GM21723 (cell line): Measurements from ENCODE around the gene F2RL1.
"Not testable (repeated sequence)": the region's sequence is repeated elsewhere in the genome, so short reads cannot be mapped to it uniquely, and the experiment has no call there.

Source experiments
- ATAC-seq: cut with Tn5 transposase; IDR thresholded peaks from one replicate; pipeline ENCODE4 v1.9.1; 2021; ENCODE audit warnings: mild to moderate bottlenecking, moderate library complexity; ENCODE audit not compliant: unreplicated experiment

F2RL1 gene

GRCh38 chr5:76849419-76850291 is 30.8 kb downstream of the F2RL1 start, which contains the start of gene S100Z:
Gene S100Z, plus strand, starts transcription at chr5:76850014. Its CDS starts 25,346 bp downstream, at chr5:76875360.
- no peak for ATAC-seq

GRCh38 chr5:76850543-76851145 is 31.8 kb downstream of the F2RL1 start:
- ATAC-seq, result no peak

DNA sequence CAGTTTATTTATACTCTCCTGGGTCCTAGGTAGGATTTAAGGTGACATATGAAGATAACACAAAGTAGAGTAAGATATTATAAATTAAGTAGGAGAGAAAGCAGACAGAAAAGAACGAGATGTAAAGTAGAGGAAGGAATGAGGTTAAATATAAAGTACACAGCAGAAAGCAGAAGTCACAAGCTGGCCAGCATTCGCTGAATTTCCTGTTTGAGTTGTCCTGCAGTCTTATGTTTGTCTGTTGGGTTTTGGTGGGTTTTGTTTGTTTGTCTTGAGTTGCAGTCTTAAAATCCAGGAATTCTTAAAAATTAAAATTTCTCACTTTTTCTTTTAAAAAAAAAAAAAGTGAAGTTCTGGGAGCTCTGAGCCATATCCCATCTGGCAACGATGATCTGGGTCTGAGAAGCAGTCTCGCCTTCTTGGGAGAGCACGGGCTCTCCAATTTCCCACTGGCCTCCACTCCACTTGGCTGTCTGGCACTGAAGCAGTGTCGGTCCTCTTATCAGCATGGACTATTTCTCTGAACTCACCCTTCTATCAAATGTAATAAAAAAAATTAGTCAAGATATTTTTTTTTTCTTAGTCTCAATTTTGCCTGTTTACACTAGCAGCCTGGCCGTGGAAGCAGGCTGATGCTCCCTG is 33.0 kb downstream of the F2RL1 start:
- no peak for ATAC-seq

- ATAC-seq, result no peak
Measured at GRCh38 chr5:76852772-76853171, 33.9 kb downstream of the F2RL1 start.

DNA sequence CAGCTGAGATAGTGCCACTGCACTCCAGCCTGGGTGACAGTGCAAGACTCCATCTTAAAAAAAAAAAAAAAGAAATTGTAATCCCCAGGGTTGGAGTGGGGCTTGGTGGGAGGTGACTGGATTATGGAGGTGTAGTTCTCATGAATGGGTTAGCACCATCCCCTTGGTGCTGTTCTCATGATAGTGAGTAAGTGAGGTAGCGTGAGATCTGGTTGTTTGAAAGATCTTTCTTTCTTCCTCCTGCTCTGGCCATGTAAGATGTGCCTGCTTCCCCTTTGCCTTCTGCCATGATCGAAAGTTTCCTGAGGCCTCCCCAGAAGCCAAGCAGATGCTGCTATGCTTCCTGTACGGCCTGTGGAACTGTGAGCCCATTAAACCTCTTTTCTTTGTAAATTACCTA is 34.9 kb downstream of the F2RL1 start:
- ATAC-seq, result not testable (repeated sequence)

DNA sequence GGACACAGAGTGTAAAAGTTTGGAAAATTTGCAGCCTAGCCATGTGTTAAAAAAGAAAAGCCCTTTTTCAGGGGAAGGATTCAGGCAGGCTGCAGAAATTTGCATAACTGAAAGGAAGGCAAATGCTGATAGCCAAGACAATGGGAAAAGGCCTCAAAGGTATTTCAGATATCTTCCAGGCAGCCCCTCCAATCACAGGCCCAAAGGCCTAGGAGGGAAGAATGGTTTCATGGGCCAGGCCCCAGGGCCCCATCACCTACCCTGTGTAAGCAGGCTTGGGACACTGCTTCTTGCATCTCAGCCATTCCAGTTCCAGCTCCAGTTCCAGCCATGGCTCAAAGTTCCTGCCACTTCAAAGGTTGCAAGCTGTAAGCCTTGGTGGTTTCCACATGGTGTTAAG is 35.8 kb downstream of the F2RL1 start:
- ATAC-seq, result no peak

DNA sequence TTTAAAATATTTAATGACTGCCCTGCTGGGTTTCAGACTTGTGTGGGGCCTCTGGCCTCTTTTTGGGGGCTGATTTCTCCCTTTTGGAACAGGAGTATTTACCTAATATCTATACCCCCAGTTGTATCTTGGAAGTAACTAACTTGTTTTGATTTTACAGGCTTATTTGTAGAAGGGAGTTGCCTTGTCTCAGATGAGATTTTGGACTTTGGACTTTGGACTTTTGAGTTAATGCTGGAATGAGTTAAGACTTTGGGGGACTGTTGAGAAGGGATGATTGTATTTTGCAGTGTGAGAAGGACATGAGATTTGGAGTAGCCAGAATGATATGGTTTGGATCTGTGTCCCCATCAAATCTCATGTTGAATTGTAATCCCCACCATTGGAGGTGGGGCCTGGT is 36.7 kb downstream of the F2RL1 start:
- ATAC-seq, result not testable (repeated sequence)

DNA sequence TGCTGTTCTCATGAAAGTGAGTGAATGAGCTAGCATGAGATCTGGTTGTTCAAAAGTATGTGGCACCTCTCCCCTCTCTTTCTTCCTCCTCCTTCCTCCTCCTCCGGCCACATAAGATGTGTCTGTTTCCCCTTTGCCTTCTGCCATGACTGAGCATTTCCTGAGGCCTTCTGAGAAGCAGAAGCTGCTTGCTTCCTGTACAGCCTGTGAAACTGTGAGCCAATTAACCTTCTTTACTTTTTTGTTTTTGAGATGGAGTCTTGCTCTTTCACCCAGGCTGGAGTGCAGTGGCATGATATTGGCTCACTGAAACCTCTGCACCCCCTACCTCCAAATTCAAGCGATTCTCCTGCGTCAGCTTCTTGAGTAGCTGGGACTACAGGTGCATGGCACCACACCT is 37.1 kb downstream of the F2RL1 start:
- ATAC-seq, result no peak

- ATAC-seq, result not testable (repeated sequence)
Measured at GRCh38 chr5:76856800-76857199, 38.0 kb downstream of the F2RL1 start.

GRCh38 chr5:76859591-76860247 is 40.9 kb downstream of the F2RL1 start:
- no peak for ATAC-seq

DNA sequence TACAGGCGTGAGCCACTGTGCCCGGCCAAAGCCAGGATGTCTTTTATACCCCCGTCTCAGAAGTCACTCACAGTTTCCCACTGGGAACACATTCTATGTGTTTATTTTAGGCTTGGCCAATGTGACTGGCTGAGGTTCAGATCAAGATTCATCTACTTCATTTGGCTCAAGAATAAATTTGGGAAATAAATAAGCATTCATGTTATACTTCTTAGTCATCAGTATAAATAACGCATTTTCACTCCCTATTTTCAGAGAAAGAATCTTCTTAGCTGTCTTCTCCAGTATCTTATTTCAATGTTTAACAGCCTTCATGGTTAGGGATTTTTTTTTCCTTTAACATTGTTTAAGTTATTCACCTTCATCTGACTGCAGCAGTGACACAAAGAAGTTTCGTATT is 42.8 kb downstream of the F2RL1 start:
- no peak for ATAC-seq

DNA sequence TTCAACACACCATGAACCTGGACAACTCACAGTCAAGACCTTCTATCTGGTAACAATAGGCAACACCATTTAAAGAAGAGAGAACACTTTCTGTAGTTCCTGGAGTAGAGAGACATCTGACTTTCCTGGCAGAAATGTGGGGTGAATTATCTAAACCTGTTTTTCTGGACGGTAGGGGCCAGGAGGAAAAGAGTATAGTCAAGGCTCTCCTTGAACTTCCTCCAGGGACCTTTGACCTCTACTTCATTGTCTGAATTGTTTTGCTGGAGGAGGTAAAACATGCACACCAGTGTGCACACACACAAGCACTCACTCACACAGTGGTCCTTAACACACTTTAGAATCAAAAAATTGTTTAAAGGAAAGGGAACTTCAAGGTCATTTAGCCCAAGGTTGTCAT is 44.2 kb downstream of the F2RL1 start:
- no peak for ATAC-seq

- no peak for ATAC-seq
Measured at GRCh38 chr5:76866503-76866902, 47.7 kb downstream of the F2RL1 start.

DNA sequence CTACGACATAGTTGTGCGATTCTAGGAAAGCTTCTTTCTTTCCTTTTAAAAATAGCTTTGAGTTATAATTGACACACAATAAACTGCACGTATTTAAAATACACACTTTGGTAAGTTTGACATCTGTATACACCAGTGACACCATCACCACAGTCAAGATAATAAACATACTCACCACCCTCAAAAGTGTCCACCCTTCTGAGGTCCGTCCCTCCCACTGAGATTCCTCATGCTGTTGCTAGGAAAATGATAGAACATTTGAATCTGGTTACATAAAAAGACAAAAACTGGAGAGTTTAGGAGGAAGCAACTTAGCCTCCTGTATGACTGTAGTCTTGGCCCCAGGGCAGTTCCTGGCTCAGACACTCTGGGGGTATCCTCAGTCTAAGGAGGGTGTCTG is 48.2 kb downstream of the F2RL1 start:
- no peak for ATAC-seq

DNA sequence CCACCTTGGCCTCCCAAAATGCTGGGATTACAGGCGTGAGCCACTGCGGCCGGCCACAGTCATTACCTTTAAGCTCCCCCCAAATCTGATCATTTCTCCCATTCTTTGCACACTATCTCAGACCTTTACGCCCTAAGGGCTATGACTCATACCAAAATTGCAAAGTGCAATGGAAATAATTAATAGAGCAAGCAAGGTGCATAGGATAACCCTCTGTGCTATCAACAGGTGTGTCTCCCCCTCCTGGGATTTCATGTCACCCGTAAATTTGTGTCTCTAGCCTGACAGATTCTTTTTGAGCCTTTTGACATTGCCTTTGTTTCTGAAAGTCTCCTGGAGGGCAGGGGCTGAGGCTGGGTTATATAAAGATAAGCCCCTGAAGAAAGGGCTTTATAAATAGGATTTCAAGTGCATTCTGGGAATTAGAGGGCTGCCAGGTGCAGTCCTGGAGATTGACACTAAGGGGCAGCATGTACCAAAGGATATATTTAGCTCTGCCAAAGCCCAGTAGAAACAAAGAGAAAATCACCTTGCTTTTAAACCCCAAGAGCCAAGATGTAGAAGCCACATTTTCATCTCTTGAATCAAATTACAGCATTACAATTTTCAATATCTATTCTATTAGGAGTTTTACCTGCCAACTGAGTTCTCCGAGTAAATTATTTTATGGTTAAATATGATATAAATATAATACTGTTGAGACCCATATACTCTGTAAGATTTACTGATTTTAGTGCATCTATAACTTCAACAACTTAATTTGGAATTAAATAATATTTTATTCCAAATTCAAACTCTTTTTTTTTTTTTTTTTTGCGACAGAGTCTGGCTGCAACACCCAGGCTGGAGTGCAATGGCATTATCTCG is 49.2 kb downstream of the F2RL1 start:
- ATAC-seq, result peak; percentile 67

DNA sequence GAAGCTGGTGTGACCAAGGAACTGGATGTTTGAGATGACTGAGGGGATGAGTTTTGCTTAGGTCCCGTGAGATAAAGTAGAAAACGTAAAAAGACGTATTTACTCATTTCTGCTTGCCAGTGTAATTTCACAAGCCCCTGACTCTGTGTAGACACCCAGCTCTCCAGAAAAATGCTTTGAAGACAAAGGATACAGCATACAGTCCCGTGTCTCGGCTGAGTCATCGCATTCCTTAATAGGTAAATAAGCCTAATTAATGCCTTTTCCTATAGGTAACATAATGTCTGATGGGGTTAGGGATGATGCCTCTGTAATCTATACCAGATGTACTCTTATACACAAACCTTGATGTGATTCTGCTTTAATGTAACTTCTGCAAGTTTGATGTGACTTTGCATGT is 51.2 kb downstream of the F2RL1 start:
- ATAC-seq, result no peak

- peak; percentile 72 for ATAC-seq
Measured at GRCh38 chr5:76874088-76874581, 55.3 kb downstream of the F2RL1 start.
